GM23338 (cell line): Measurements from ENCODE around the gene ZNF697. TPM values are rescaled to one million over a fixed set of nuclear protein-coding genes. Genes with fewer than 3 reads are reported as not detected.

Experiments
- ATAC-seq: fragments of 200-7000 bp; cut with Tn5 transposase; 3 replicates; pipeline ENCODE4 v1.9.1; 2020
- DNase-seq: peaks from one replicate; pipeline ENCODE4 v3.0.0-alpha.2; 2015; ENCODE audit warnings: low spot score
- H2AFZ ChIP-seq: fragments of 200-600 bp; sonication (generic); 2 replicates; pipeline ENCODE4 v1.8.0; 2016; ENCODE audit warnings: antibody characterized with exemption, mild to moderate bottlenecking, moderate library complexity
- H3F3A ChIP-seq: fragments of 200-600 bp; sonication (generic); replicated peaks from 2 replicates; pipeline ENCODE4 v1.8.0; 2017; ENCODE audit warnings: antibody characterized with exemption, mixed run types, low read depth
- H3K27ac ChIP-seq: fragments of 200-600 bp; sonication (generic); 2 replicates; pipeline ENCODE4 v1.6.1; 2016; ENCODE audit warnings: low read depth
- H3K27me3 ChIP-seq: fragments of 200-600 bp; sonication (generic); 2 replicates; pipeline ENCODE4 v1.8.0; 2016; ENCODE audit warnings: mild to moderate bottlenecking, mixed run types, moderate library complexity; ENCODE audit not compliant: insufficient read depth
- H3K36me3 ChIP-seq: fragments of 200-600 bp; sonication (generic); 2 replicates; pipeline ENCODE4 v1.8.0; 2016; ENCODE audit warnings: mild to moderate bottlenecking; ENCODE audit not compliant: insufficient read depth
- H3K4me1 ChIP-seq: fragments of 200-600 bp; sonication (generic); 2 replicates; pipeline ENCODE4 v1.8.0; 2016; ENCODE audit warnings: mild to moderate bottlenecking, moderate library complexity; ENCODE audit not compliant: insufficient read depth
- H3K4me2 ChIP-seq: fragments of 200-600 bp; sonication (generic); 2 replicates; pipeline ENCODE4 v1.7.1; 2017; ENCODE audit warnings: mixed run types
- H3K4me3 ChIP-seq: fragments of 200-600 bp; sonication (generic); 2 replicates; pipeline ENCODE4 v1.6.1; 2016; ENCODE audit warnings: mixed run types
- H3K79me2 ChIP-seq: fragments of 200-600 bp; sonication (generic); replicated peaks from 2 replicates; pipeline ENCODE4 v1.8.0; 2017; ENCODE audit warnings: mild to moderate bottlenecking; ENCODE audit not compliant: insufficient read depth
- H3K9me2 ChIP-seq: fragments of 200-600 bp; sonication (generic); 2 replicates; pipeline ENCODE4 v1.8.0; 2017; ENCODE audit not compliant: insufficient read depth
- H4K20me1 ChIP-seq: fragments of 200-600 bp; sonication (generic); replicated peaks from 2 replicates; pipeline ENCODE4 v1.8.0; 2017; ENCODE audit warnings: mild to moderate bottlenecking; ENCODE audit not compliant: insufficient read depth
- H3K27ac Mint-ChIP-seq: 2 replicates; pipeline ENCODE4 v1.8.0; 2020; ENCODE audit warnings: inconsistent platforms, mild to moderate bottlenecking, moderate library complexity, mixed read lengths
- H3K27me3 Mint-ChIP-seq: 3 replicates; pipeline ENCODE4 v1.8.0; 2022; ENCODE audit warnings: low read depth, mild to moderate bottlenecking, moderate library complexity, mixed read lengths, inconsistent platforms; ENCODE audit not compliant: insufficient read depth, poor library complexity
- H3K36me3 Mint-ChIP-seq: 3 replicates; pipeline ENCODE4 v1.8.0; 2021; ENCODE audit warnings: low read depth, mild to moderate bottlenecking, inconsistent platforms, moderate library complexity, mixed read lengths
- H3K4me1 Mint-ChIP-seq: 3 replicates; pipeline ENCODE4 v1.8.0; 2020; ENCODE audit warnings: mild to moderate bottlenecking, inconsistent platforms, mixed read lengths
- H3K4me3 Mint-ChIP-seq: 3 replicates; pipeline ENCODE4 v1.8.0; 2021; ENCODE audit warnings: moderate library complexity, mild to moderate bottlenecking, inconsistent platforms, mixed read lengths
- H3K9me3 Mint-ChIP-seq: 3 replicates; pipeline ENCODE4 v1.8.0; 2020; ENCODE audit warnings: moderate library complexity, mild to moderate bottlenecking, inconsistent platforms, mixed read lengths
- ETS1 ChIP-seq: IDR thresholded peaks from 2 replicates; pipeline ENCODE4 v1.6.1; 2016; ENCODE audit warnings: antibody characterized with exemption
- EZH2 ChIP-seq: fragments of 200-600 bp; sonication (generic); IDR thresholded peaks from one replicate; pipeline ENCODE4 v1.8.0; 2017; ENCODE audit warnings: antibody characterized with exemption, mild to moderate bottlenecking, low read depth; ENCODE audit not compliant: unreplicated experiment
- EZH2phosphoT487 ChIP-seq: fragments of 200-600 bp; sonication (generic); IDR thresholded peaks from one replicate; pipeline ENCODE4 v1.8.1; 2018; ENCODE audit warnings: antibody characterized with exemption; ENCODE audit not compliant: unreplicated experiment
- JUNB ChIP-seq: IDR thresholded peaks from one replicate; pipeline ENCODE4 v1.6.1; 2016; ENCODE audit warnings: antibody characterized with exemption; ENCODE audit not compliant: unreplicated experiment
- POLR2AphosphoS5 ChIP-seq: IDR thresholded peaks from 2 replicates; pipeline ENCODE4 v1.6.1; 2016; ENCODE audit warnings: antibody characterized with exemption, low read depth
- STAT1 ChIP-seq: IDR thresholded peaks from one replicate; pipeline ENCODE4 v1.6.1; 2016; ENCODE audit warnings: antibody characterized with exemption; ENCODE audit not compliant: unreplicated experiment
- ZNF462 ChIP-seq: fragments of 250-450 bp; sonication (Bioruptor Pico); IDR thresholded peaks from 2 replicates; pipeline ENCODE4 v1.5.0; 2020; ENCODE audit warnings: mild to moderate bottlenecking, moderate library complexity
- polyA plus RNA-seq: library from polyadenylated mRNA; unstranded; fragments of >200 nt; fragmentation: Nextera tagmentation; extraction: Ambion mirVana; gene quantifications from 2 replicates; pipeline ENCODE4 v1.2.1, GENCODE V29; 2016
- total RNA-seq: library from RNA; depleted of rRNA; stranded (reverse); fragments of >200 nt; shearing (Covaris generic); gene quantifications from 2 replicates; pipeline ENCODE4 v1.2.3, GENCODE V29; 2014

ZNF697 gene
- total and polyA plus RNA-seq, 2 experiments from 2014 or later, result 5.4 to 32.0 TPM

- TF ChIP-seq ZNF462 (CRISPR knock-in tag), result no peak
These were observed 14.5 kb downstream of the ZNF697 start (continued) for GRCh38 chr1:119633575-119633974.

GRCh38 chr1:119632841-119633240 is 15.2 kb downstream of the ZNF697 start:
- H3K27me3 Mint-ChIP-seq, result no peaks in the 10 kb centered on the region
- H3K79me2 ChIP-seq, result peaks cover 95% of the 10 kb centered on the region
- no peak for TF ChIP-seq POLR2AphosphoS5
- TF ChIP-seq JUNB, result no peak
- no peak for TF ChIP-seq ETS1
- TF ChIP-seq ZNF462 (CRISPR knock-in tag), result no peak
- no peak for TF ChIP-seq EZH2
- TF ChIP-seq STAT1, result no peak
- no peak for TF ChIP-seq EZH2phosphoT487

More at GRCh38 chr1:119632841-119633240, 15.2 kb downstream of the ZNF697 start:
- Mint-ChIP-seq H3K36me3 (peaks cover 3% of the 10 kb centered on the region; the same call in 2 of the 3 replicates), H3K9me3 (no peaks in the 10 kb centered on the region), H3K4me1 (peaks cover 34% of the 10 kb centered on the region), H3K4me3 (no peak overlapping the region), H3K27ac (no peak overlapping the region)
- H3F3A ChIP-seq, result peaks cover 5% of the 10 kb centered on the region; the same call in 1 of the 2 replicates
- H3K27ac ChIP-seq, result no peak overlapping the region
- H2AFZ ChIP-seq, result no peak overlapping the region
- no peaks in the 10 kb centered on the region for H3K36me3 ChIP-seq
- no peak for DNase-seq
- H3K4me1 ChIP-seq, result peaks cover 24% of the 10 kb centered on the region
- 0 out of 2 replicates have a peak, but pooled peaks cover 3% of the 10 kb centered on the region for H3K9me2 ChIP-seq
- H3K4me2 ChIP-seq, result no peak overlapping the region
- no peak for ATAC-seq
- no peaks in the 10 kb centered on the region for H3K27me3 ChIP-seq
- H3K4me3 ChIP-seq, result no peak overlapping the region
- peaks cover 70% of the 10 kb centered on the region for H4K20me1 ChIP-seq
